Measurements from ENCODE around the gene CHURC1. TPM values are rescaled to one million over a fixed set of nuclear protein-coding genes. Genes with fewer than 3 reads are reported as not detected.

CHURC1 gene
- polyA plus RNA-seq, 1 of the 3 experiments (the other 2 are of a cell fraction), result 66.8 TPM

DNA sequence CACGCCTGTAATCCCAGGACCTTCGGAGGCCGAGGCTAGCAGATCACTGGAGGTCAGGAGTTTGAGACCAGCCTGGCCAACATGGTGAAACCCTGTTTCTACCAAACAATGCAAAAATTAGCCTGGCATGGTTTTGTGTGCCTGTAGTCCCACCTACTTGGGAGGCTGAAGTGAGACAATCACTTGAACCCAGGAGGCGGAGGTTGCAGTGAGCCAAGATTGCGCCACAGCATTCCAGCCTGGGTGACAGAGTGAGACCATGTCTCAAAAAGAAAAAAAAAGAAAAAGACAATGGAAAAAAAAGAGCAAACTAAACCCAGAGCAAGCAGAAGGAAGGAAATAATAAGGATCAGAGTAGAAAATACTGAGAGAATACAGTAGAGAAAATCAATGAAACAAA, 5.4 kb downstream of the CHURC1 start:
- Histone ChIP-seq H2AFZ (ENCODE audit: low read depth) (no peak overlapping the region), H3K9ac (no peak overlapping the region), H4K20me1 (ENCODE audit: insufficient read depth) (peaks cover 19% of the 10 kb centered on the region), H3K9me3 (no peaks in the 10 kb centered on the region; the same call in 1 of the 2 replicates), H3K9me2 (no peaks in the 10 kb centered on the region), H3K36me3 (replicated peaks in 1 of 2; ENCODE audit: control insufficient read depth in 1 of 2, insufficient read depth in 2 of 2, low read length in 1 of 2) (peaks cover 14 to 26% of the 10 kb centered on the region in 2 experiments), H3K4me1 (ENCODE audit: control insufficient read depth in 1 of 2, insufficient read depth in 2 of 2, low read depth in 1 of 2, low read length in 1 of 2) (peaks cover 9 to 15% of the 10 kb centered on the region in 2 experiments; a peak in 3 of 4 replicates), H3F3A (replicated peaks; ENCODE audit: insufficient read depth) (peaks cover 5% of the 10 kb centered on the region), H3K4me3 (ENCODE audit: low read depth in 2 of 2, low read length in 1 of 2) (no peak overlapping the region), H3K79me2 (ENCODE audit: insufficient read depth) (peaks cover 92% of the 10 kb centered on the region), H3K27ac (ENCODE audit: low read depth in 2 of 2, low read length in 1 of 2) (no peak overlapping the region), H3K27me3 (ENCODE audit: insufficient read depth) (no peaks in the 10 kb centered on the region), H3K4me2 (no peak overlapping the region)
- 95% methylated on average over 5 of the region's 5 CpGs for WGBS (ENCODE audit: low lambda C conversion rate)
- ChIA-PET CTCF (no interaction called here), POLR2A (no interaction called here)
- DNase-seq, result no peak
- TF ChIP-seq POLR2AphosphoS5 (IDR thresholded peaks at IDR 0.05; ENCODE audit: low read depth, low read length), result no peak
- TF ChIP-seq RXRA (IDR thresholded peaks at IDR 0.05; ENCODE audit: borderline replicate concordance, low read depth), result no peak
- TF ChIP-seq NRF1 (IDR thresholded peaks at IDR 0.05; ENCODE audit: low read depth, low read length), result no peak
- no peak for TF ChIP-seq NFIC (IDR thresholded peaks at IDR 0.05; ENCODE audit: borderline replicate concordance)
- TF ChIP-seq, protein P1, sequence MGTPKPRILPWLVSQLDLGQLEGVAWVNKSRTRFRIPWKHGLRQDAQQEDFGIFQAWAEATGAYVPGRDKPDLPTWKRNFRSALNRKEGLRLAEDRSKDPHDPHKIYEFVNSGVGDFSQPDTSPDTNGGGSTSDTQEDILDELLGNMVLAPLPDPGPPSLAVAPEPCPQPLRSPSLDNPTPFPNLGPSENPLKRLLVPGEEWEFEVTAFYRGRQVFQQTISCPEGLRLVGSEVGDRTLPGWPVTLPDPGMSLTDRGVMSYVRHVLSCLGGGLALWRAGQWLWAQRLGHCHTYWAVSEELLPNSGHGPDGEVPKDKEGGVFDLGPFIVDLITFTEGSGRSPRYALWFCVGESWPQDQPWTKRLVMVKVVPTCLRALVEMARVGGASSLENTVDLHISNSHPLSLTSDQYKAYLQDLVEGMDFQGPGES (IDR thresholded peaks at IDR 0.05; ENCODE audit: low read depth, low read length), result no peak
- no peak for TF ChIP-seq ELF1 (IDR thresholded peaks at IDR 0.05)
- no peak for TF ChIP-seq SIN3A (IDR thresholded peaks at IDR 0.05; ENCODE audit: borderline replicate concordance, low read depth, low read length)
- TF ChIP-seq GABPA (IDR thresholded peaks at IDR 0.05; ENCODE audit: low read depth), result no peak
- TF ChIP-seq, protein P2, sequence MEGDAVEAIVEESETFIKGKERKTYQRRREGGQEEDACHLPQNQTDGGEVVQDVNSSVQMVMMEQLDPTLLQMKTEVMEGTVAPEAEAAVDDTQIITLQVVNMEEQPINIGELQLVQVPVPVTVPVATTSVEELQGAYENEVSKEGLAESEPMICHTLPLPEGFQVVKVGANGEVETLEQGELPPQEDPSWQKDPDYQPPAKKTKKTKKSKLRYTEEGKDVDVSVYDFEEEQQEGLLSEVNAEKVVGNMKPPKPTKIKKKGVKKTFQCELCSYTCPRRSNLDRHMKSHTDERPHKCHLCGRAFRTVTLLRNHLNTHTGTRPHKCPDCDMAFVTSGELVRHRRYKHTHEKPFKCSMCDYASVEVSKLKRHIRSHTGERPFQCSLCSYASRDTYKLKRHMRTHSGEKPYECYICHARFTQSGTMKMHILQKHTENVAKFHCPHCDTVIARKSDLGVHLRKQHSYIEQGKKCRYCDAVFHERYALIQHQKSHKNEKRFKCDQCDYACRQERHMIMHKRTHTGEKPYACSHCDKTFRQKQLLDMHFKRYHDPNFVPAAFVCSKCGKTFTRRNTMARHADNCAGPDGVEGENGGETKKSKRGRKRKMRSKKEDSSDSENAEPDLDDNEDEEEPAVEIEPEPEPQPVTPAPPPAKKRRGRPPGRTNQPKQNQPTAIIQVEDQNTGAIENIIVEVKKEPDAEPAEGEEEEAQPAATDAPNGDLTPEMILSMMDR (IDR thresholded peaks at IDR 0.05), result no peak
- TF ChIP-seq GATA2 (CRISPR knock-in tag; IDR thresholded peaks at IDR 0.05), result no peak
- TF ChIP-seq, protein P3, sequence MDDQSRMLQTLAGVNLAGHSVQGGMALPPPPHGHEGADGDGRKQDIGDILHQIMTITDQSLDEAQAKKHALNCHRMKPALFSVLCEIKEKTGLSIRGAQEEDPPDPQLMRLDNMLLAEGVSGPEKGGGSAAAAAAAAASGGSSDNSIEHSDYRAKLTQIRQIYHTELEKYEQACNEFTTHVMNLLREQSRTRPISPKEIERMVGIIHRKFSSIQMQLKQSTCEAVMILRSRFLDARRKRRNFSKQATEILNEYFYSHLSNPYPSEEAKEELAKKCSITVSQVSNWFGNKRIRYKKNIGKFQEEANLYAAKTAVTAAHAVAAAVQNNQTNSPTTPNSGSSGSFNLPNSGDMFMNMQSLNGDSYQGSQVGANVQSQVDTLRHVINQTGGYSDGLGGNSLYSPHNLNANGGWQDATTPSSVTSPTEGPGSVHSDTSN (IDR thresholded peaks at IDR 0.05), result no peak
- TF ChIP-seq CHD2 (IDR thresholded peaks at IDR 0.05; ENCODE audit: low read length, partially characterized antibody), result no peak
- no peak for TF ChIP-seq RCOR1 (IDR thresholded peaks at IDR 0.05; ENCODE audit: low read length)
- TF ChIP-seq, protein P4, sequence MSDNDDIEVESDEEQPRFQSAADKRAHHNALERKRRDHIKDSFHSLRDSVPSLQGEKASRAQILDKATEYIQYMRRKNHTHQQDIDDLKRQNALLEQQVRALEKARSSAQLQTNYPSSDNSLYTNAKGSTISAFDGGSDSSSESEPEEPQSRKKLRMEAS (IDR thresholded peaks at IDR 0.05; ENCODE audit: low read depth), result no peak
- no peak for TF ChIP-seq MEF2A (IDR thresholded peaks at IDR 0.05; ENCODE audit: borderline replicate concordance, low read depth)
- TF ChIP-seq, protein P5, sequence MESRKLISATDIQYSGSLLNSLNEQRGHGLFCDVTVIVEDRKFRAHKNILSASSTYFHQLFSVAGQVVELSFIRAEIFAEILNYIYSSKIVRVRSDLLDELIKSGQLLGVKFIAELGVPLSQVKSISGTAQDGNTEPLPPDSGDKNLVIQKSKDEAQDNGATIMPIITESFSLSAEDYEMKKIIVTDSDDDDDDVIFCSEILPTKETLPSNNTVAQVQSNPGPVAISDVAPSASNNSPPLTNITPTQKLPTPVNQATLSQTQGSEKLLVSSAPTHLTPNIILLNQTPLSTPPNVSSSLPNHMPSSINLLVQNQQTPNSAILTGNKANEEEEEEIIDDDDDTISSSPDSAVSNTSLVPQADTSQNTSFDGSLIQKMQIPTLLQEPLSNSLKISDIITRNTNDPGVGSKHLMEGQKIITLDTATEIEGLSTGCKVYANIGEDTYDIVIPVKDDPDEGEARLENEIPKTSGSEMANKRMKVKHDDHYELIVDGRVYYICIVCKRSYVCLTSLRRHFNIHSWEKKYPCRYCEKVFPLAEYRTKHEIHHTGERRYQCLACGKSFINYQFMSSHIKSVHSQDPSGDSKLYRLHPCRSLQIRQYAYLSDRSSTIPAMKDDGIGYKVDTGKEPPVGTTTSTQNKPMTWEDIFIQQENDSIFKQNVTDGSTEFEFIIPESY (IDR thresholded peaks at IDR 0.05; ENCODE audit: borderline replicate concordance, low read depth), result no peak
- no peak for TF ChIP-seq TEAD4 (IDR thresholded peaks at IDR 0.05; ENCODE audit: borderline replicate concordance, insufficient read depth)
- no peak for TF ChIP-seq SMC3 (IDR thresholded peaks at IDR 0.05; ENCODE audit: low read depth, low read length)
- TF ChIP-seq TAF1 (IDR thresholded peaks at IDR 0.05; ENCODE audit: borderline replicate concordance, low read depth, low read length), result no peak

Data from SK-N-SH (cell line).